ENCODE data around the gene KMT5C.

GRCh38 chr19:55339105-55339888 lies at the start of gene KMT5C:
- TF ChIP-seq POLR2A (IDR thresholded peaks at IDR 0.05; ENCODE audit: low read depth, low read length) (no peak), POLR2AphosphoS5 (IDR thresholded peaks at IDR 0.05; ENCODE audit: low read depth, low read length) (no peak), TAF1 (IDR thresholded peaks at IDR 0.05; ENCODE audit: borderline replicate concordance, low read depth, low read length) (no peak)
